ENCODE data around the gene GLRX. TPM values are rescaled to one million over a fixed set of nuclear protein-coding genes. Genes with fewer than 3 reads are reported as not detected.
"Not testable (repeated sequence)": the region's sequence is repeated elsewhere in the genome, so short reads cannot be mapped to it uniquely, and the experiment has no call there.

Gene GLRX
- total RNA-seq, 2 donors from 2014 or later, result 32.0 to 51.9 TPM

- ATAC-seq (peak; percentile 44), DNase-seq (peak in 1 of 3 donors; percentile 17)
- Mint-ChIP-seq H3K27me3 (no peaks in the 10 kb centered on the region), H3K4me1 (peaks cover 67% of the 10 kb centered on the region), H3K4me3 (peak overlapping the region; percentile 99), H3K27ac (peak overlapping the region; percentile 98), H3K36me3 (ENCODE audit: low read depth) (peaks cover 24% of the 10 kb centered on the region)
- no peaks in the 10 kb centered on the region for H3K9me3 ChIP-seq (ENCODE audit: control insufficient read depth, low read length, poor library complexity, severe bottlenecking)
Measured at GRCh38 chr5:95818181-95819147, 4.1 kb downstream of the GLRX start.

GRCh38 chr5:95817430-95817829, 5.1 kb downstream of the GLRX start:
- Mint-ChIP-seq H3K27me3 (no peaks in the 10 kb centered on the region), H3K4me3 (peak overlapping the region; percentile 99), H3K4me1 (peaks cover 66% of the 10 kb centered on the region), H3K36me3 (ENCODE audit: low read depth) (peaks cover 27% of the 10 kb centered on the region), H3K27ac (peak overlapping the region; percentile 98)
- DNase-seq, result peak; percentile 30 to 38 (median 30)
- no peaks in the 10 kb centered on the region for H3K9me3 ChIP-seq (ENCODE audit: control insufficient read depth, low read length, poor library complexity, severe bottlenecking)
- peak; percentile 63 for ATAC-seq

- no peaks in the 10 kb centered on the region for H3K27me3 Mint-ChIP-seq
- H3K4me1 Mint-ChIP-seq, result peaks cover 73% of the 10 kb centered on the region
- H3K4me3 Mint-ChIP-seq, result peak overlapping the region; percentile 99
- DNase-seq, result no peak
- H3K27ac Mint-ChIP-seq, result peak overlapping the region; percentile 98
- no peaks in the 10 kb centered on the region for H3K9me3 ChIP-seq (ENCODE audit: control insufficient read depth, low read length, poor library complexity, severe bottlenecking)
- ATAC-seq, result no peak
- peaks cover 25% of the 10 kb centered on the region for H3K36me3 Mint-ChIP-seq (ENCODE audit: low read depth)
Measured at GRCh38 chr5:95816776-95817175, 5.8 kb downstream of the GLRX start.

GRCh38 chr5:95816341-95816740, 6.2 kb downstream of the GLRX start:
- no peak for DNase-seq

GRCh38 chr5:95815155-95815729, 7.3 kb downstream of the GLRX start:
- ATAC-seq (no peak), DNase-seq (no peak)
- Mint-ChIP-seq H3K27me3 (no peaks in the 10 kb centered on the region), H3K4me3 (peak overlapping the region; percentile 52), H3K4me1 (peaks cover 81% of the 10 kb centered on the region), H3K36me3 (ENCODE audit: low read depth) (peaks cover 23% of the 10 kb centered on the region), H3K27ac (peak overlapping the region; percentile 98)
- H3K9me3 ChIP-seq (ENCODE audit: control insufficient read depth, low read length, poor library complexity, severe bottlenecking), result no peaks in the 10 kb centered on the region

More at GRCh38 chr5:95816341-95816740, 6.2 kb downstream of the GLRX start:
- Mint-ChIP-seq H3K27me3 (no peaks in the 10 kb centered on the region), H3K4me1 (peaks cover 73% of the 10 kb centered on the region), H3K4me3 (peak overlapping the region; percentile 99), H3K36me3 (ENCODE audit: low read depth) (peaks cover 23% of the 10 kb centered on the region), H3K27ac (peak overlapping the region; percentile 98)
- ATAC-seq, result no peak
- no peaks in the 10 kb centered on the region for H3K9me3 ChIP-seq (ENCODE audit: control insufficient read depth, low read length, poor library complexity, severe bottlenecking)

GRCh38 chr5:95813035-95813434, 9.5 kb downstream of the GLRX start:
- H3K4me3 Mint-ChIP-seq; H3K27me3 Mint-ChIP-seq; ATAC-seq; H3K9me3 ChIP-seq (ENCODE audit: control insufficient read depth, low read length, poor library complexity, severe bottlenecking); DNase-seq: not testable (repeated sequence)
- H3K27ac Mint-ChIP-seq, result peak overlapping the region; percentile 96
- peaks cover 16% of the 10 kb centered on the region for H3K36me3 Mint-ChIP-seq (ENCODE audit: low read depth)
- peaks cover 86% of the 10 kb centered on the region for H3K4me1 Mint-ChIP-seq

- H3K9me3 ChIP-seq (ENCODE audit: control insufficient read depth, low read length, poor library complexity, severe bottlenecking), result no peaks in the 10 kb centered on the region
- ATAC-seq, result no peak
- Mint-ChIP-seq H3K4me1 (peaks cover 83% of the 10 kb centered on the region), H3K27ac (peak overlapping the region; percentile 96), H3K36me3 (ENCODE audit: low read depth) (peaks cover 16% of the 10 kb centered on the region), H3K27me3 (no peaks in the 10 kb centered on the region), H3K4me3 (peak overlapping the region; percentile 61)
- DNase-seq, result peak in 1 of 3 donors; percentile 24
Measured at GRCh38 chr5:95812074-95812471, 10.5 kb downstream of the GLRX start.

GRCh38 chr5:95811461-95812073, 11.0 kb downstream of the GLRX start:
- ATAC-seq; H3K27me3 Mint-ChIP-seq; DNase-seq; H3K9me3 ChIP-seq (ENCODE audit: control insufficient read depth, low read length, poor library complexity, severe bottlenecking): not testable (repeated sequence)
- Mint-ChIP-seq H3K4me1 (peaks cover 78% of the 10 kb centered on the region), H3K36me3 (ENCODE audit: low read depth) (peaks cover 16% of the 10 kb centered on the region), H3K27ac (peak overlapping the region; percentile 96), H3K4me3 (peak overlapping the region; percentile 61)

- peaks cover 12% of the 10 kb centered on the region for H3K36me3 Mint-ChIP-seq (ENCODE audit: low read depth)
Measured at GRCh38 chr5:95811126-95811423, 11.5 kb downstream of the GLRX start.

GRCh38 chr5:95810305-95811125, 12.0 kb downstream of the GLRX start:
- no peak for DNase-seq
- no peaks in the 10 kb centered on the region for H3K27me3 Mint-ChIP-seq
- H3K4me1 Mint-ChIP-seq, result peaks cover 67% of the 10 kb centered on the region
- H3K9me3 ChIP-seq (ENCODE audit: control insufficient read depth, low read length, poor library complexity, severe bottlenecking), result no peaks in the 10 kb centered on the region
- ATAC-seq, result no peak
- peak overlapping the region; percentile 96 for H3K27ac Mint-ChIP-seq
- peaks cover 8% of the 10 kb centered on the region for H3K36me3 Mint-ChIP-seq (ENCODE audit: low read depth)
- H3K4me3 Mint-ChIP-seq, result peak overlapping the region; percentile 5

More at GRCh38 chr5:95811126-95811423, 11.5 kb downstream of the GLRX start:
- not testable (repeated sequence) for H3K9me3 ChIP-seq (ENCODE audit: control insufficient read depth, low read length, poor library complexity, severe bottlenecking); H3K27me3 Mint-ChIP-seq; H3K4me3 Mint-ChIP-seq; DNase-seq; ATAC-seq
- peaks cover 73% of the 10 kb centered on the region for H3K4me1 Mint-ChIP-seq
- peak overlapping the region; percentile 96 for H3K27ac Mint-ChIP-seq

- ATAC-seq, result no peak
- H3K27ac Mint-ChIP-seq, result peak overlapping the region; percentile 96
Measured at GRCh38 chr5:95809414-95809960, 13.0 kb downstream of the GLRX start.

GRCh38 chr5:95808686-95809413, 13.7 kb downstream of the GLRX start:
- Mint-ChIP-seq H3K27me3 (no peaks in the 10 kb centered on the region), H3K36me3 (ENCODE audit: low read depth) (peaks cover 4% of the 10 kb centered on the region), H3K27ac (peak overlapping the region; percentile 96), H3K4me3 (peak overlapping the region; percentile 79), H3K4me1 (peaks cover 56% of the 10 kb centered on the region)
- H3K9me3 ChIP-seq (ENCODE audit: control insufficient read depth, low read length, poor library complexity, severe bottlenecking), result no peaks in the 10 kb centered on the region
- ATAC-seq (peak; percentile 100), DNase-seq (peak; percentile 59 to 72 (median 71))

More at GRCh38 chr5:95809414-95809960, 13.0 kb downstream of the GLRX start:
- peak overlapping the region; percentile 79 for H3K4me3 Mint-ChIP-seq
- no peaks in the 10 kb centered on the region for H3K9me3 ChIP-seq (ENCODE audit: control insufficient read depth, low read length, poor library complexity, severe bottlenecking)
- H3K36me3 Mint-ChIP-seq (ENCODE audit: low read depth), result peaks cover 7% of the 10 kb centered on the region
- DNase-seq, result no peak
- no peaks in the 10 kb centered on the region for H3K27me3 Mint-ChIP-seq
- peaks cover 61% of the 10 kb centered on the region for H3K4me1 Mint-ChIP-seq

Measured in T-helper 17 cell (primary cell).